ENCODE results near the gene SH3TC1.

SH3TC1 gene

GRCh38 chr4:8215641-8216442 is 16.8 kb downstream of the SH3TC1 start:
- DNase-seq (ENCODE audit: low spot score), result no peak

DNA sequence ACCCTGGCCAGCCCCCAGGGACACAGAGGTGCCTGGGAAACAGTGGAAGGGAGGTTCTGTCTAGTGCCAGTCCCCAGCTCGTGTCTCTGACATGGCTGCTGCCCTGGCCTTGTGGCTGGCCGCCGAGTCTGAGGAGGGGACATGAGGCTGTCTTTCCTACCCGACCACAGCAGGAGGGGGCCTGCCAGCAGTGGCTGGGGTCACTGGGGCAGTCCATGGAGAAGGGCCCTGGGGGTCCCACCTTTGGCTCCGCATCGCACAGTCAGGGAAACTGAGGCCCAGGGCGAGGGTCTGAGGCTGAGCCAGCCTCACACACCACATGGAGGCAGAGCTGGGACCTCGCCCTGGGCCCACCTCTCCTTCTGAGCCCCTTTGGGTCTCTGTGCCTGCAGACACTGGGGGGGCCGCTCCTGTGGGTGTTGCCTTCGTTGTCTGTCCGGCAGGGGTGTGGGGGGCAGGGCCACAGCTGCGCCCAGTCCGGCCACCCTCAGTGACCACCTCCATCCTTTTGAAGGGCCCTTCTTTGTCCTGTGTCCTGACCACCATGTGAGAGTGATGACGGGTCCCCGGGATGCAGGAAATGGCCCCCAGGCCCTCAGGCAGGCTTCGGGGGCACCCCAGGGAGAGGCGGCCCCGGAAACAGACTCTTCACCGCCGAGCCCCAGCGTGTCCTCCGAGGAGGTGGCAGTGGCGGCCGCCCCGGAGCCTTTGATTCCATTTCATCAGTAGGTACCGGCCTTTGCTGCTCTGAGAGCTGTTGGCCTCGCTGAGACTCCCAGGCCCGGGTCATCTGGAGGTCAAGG is 17.6 kb downstream of the SH3TC1 start:
- no peak for DNase-seq (ENCODE audit: low spot score)

GRCh38 chr4:8217246-8217511 is 18.1 kb downstream of the SH3TC1 start:
- DNase-seq (ENCODE audit: low spot score), result no peak

DNA sequence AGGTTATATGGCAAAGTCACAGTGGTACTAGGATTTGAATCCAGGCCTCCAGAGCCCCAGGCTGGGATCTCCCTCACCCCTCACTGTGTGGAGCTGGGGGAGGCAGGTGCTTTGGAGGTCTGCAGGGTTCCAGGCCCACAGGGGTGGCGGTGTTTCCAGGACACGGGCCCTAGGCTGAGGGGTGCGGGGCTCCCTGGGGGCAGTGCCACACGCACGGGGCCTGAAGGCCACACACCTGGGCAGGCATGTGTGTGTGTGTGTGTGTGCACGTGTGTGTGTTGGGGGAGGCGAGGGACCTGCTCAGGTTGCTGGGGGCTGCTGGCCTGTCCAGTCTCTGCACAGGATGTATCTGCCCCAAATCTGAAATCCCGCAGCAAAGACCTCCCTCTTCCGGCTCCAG is 18.8 kb downstream of the SH3TC1 start:
- DNase-seq (ENCODE audit: low spot score), result no peak

- DNase-seq (ENCODE audit: low spot score), result no peak
These were observed 19.4 kb downstream of the SH3TC1 start for GRCh38 chr4:8218371-8219031.

DNA sequence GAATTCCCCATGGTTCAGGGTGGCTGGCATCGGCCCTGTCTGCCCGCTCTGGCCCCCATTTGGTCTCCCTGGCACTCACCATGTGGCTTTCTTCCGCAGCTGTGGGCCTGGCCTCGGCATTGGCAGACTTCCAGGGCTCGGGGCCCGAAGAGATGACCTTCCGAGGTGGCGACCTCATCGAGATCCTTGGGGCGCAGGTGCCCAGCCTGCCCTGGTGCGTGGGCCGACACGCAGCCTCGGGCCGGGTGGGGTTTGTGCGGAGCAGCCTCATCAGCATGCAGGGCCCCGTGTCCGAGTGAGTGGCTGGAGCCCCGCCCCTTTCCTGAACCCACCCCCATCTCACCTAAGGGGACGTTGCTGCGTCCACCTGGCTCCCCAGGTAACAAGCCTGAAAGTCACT is 20.1 kb downstream of the SH3TC1 start:
- DNase-seq (ENCODE audit: low spot score), result no peak

DNA sequence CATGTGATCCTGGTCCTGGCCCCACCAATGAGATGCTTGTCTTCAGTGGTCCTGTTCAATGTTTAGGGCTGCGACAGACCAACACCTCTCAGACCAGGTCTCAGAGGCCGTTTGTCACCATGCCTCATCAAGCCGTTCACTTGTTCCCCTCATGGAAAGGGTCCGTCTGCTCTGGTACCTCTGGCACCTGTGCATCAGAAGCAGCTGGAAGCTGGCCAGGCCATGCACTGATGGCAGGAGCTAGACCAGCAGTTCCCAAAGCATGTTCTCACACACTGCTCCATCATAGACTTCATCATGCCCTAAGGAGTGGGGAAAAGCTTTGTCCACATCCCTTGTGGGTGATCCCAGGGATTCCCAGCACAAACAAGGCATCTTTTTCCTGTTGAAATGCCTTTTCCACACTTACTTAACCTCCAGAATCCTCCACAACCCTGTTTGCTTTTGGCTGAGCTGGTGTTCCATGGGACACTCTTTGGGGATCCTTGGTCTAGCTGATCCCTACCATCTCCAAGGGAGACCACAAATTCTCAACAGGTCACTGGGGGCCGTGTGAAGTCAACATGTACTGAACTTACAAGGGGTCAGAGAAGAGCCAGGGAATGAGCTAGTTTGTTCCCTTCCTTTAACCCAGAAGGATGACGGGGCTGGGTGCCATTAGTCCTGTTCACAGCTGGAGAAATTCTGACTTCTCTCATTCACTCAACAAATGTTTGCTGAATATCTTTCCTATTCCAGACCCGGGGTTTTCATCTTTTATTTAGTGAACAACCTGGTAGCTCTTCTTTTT is 21.8 kb downstream of the SH3TC1 start:
- no peak for DNase-seq (ENCODE audit: low spot score)

DNA sequence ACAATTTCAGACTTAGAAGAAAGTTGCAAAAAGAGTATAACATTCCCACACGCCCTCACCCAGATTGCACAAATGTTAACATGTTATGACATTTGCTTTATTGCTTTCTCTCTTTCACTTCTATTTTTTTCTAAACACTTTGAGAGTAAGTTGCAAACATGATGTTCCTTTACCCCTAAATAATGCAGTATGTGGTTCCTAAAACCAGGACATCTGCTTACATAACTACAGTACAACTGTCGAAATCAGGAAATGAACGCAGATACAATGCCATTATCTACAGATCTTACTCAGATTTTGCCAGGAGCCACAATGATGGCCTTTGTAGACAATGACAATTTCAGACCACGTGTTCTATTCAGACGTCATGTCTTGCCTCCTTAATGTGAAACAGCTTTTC is 22.4 kb downstream of the SH3TC1 start:
- no peak for DNase-seq (ENCODE audit: low spot score)

DNA sequence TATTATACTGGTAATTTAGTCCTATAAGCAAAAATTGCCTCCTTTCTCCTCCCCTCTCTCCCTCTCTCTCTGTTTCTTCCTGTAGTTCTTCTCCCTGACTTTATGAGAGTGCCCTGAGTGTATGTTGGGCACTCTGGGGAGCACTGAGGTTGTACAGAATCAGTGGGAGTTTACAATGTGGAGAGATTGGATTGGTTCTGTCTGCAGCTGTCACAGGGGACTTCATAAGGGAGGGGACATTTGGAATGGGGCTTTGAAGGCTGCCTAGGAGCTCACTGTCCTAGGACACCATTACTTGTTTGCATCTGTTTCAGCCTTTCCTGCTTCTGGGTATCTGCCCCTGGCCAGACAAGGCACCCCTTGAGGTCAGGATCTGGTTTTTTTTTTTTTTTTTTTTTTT is 22.9 kb downstream of the SH3TC1 start:
- no peak for DNase-seq (ENCODE audit: low spot score)

DNA sequence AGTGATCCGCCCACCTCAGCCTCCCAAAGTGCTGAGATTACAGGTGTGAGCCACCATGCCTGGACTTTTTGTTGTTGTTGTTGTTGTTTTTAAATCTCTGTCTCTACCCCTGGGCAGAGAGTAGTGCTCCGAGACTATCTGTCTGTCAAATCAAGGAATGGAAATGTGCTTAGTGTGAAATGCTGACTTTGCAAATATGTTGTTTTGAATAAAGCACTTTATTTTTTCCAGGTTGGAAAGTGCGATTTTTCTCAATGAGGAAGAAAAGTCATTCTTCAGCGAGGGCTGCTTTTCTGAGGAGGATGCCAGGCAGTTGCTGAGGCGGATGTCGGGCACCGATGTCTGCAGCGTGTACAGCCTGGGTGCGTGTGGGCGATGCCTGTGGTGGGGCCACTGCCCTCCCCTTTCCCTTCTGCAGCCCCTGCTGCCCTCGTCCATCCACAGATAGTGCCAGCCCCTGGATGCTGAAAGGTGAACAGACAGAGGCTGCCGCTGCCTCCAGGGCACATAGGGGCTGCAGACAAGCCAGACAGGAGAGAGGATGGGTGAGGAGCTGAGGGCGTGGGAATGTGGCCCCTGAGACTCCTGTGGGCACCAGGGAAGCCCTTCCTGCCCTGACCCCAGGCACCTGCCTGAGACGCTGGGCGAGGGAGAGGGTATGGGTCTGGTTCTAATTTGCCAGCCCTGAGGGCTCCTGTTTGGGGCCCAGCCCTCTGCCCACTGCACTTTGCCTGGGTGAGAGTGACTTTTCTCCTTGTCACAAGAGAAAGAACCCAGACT is 23.7 kb downstream of the SH3TC1 start:
- no peak for DNase-seq (ENCODE audit: low spot score)

GRCh38 chr4:8224267-8224974 is 25.3 kb downstream of the SH3TC1 start:
- DNase-seq (ENCODE audit: low spot score), result no peak

- no peak for DNase-seq (ENCODE audit: low spot score)
These were observed 26.0 kb downstream of the SH3TC1 start for GRCh38 chr4:8224975-8225625.

GRCh38 chr4:8225706-8226443 is 26.8 kb downstream of the SH3TC1 start:
- DNase-seq (ENCODE audit: low spot score), result no peak

- no peak for DNase-seq (ENCODE audit: low spot score)
These were observed 28.2 kb downstream of the SH3TC1 start for GRCh38 chr4:8227201-8227770.

DNA sequence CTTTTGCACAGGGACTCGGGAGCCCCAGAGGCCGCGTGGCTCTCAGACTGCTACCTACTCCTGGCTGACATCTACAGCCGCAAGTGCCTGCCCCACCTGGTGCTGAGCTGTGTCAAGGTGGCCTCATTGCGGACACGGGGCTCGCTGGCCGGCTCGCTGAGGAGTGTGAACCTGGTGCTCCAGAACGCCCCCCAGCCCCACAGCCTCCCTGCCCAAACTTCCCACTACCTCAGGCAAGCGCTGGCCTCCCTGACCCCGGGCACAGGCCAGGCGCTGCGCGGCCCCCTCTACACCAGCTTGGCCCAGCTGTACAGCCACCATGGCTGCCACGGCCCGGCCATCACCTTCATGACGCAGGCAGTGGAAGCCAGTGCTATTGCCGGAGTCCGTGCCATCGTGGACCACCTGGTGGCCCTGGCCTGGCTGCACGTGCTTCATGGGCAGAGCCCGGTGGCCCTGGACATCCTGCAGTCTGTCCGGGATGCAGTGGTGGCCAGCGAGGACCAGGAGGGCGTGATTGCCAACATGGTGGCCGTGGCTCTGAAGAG is 28.8 kb downstream of the SH3TC1 start:
- DNase-seq (ENCODE audit: low spot score), result no peak

- no peak for DNase-seq (ENCODE audit: low spot score)
These were observed 29.5 kb downstream of the SH3TC1 start for GRCh38 chr4:8228319-8229250.

DNA sequence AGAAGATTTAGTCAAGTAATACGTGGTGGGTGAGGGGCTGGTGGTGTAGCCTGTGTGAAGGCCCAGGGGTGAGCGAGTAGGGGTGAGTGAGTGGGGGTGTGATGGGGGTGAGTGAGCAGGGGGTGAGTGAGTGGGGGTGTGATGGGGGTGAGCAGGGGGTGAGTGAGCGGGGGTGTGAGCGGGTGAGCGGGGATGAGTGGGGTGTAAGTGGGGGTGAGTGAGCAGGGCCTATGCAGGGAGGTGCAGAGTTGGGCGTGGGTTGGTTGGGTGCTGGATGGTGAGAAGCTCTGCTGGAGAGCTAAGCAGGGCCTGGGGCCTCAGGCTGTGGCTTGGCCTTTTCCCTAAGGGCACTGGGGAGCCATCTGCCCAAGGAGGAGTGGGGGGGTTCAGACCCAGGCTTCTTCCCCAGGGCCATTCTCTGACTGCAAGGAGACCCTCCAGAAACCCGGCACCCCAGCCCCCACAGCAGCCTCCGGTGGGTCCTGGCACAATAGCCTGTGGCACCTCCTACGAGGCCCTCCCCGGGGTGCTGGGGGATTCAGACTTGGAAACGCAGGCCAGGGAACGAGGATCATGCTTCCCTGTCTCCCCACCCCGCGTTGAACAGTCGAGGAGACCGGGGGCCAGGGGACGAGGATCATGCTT is 30.4 kb downstream of the SH3TC1 start:
- no peak for DNase-seq (ENCODE audit: low spot score)
